Measurements from ENCODE around the gene PIGR.

GRCh38 chr1:206992790-206993189, 46.5 kb upstream of the PIGR start:
- TF ChIP-seq ZFX (IDR thresholded peaks at IDR 0.05): no peak
- no peak for TF ChIP-seq POLR2AphosphoS5 (IDR thresholded peaks at IDR 0.05; ENCODE audit: low read depth, low read length)
- no peak for TF ChIP-seq POLR2A (IDR thresholded peaks at IDR 0.05; ENCODE audit: borderline replicate concordance, extremely low read depth, insufficient read depth, insufficient read length)

Measured in HCT116 (cell line).